ENCODE data around the gene ZBTB7C.

Gene ZBTB7C

DNA sequence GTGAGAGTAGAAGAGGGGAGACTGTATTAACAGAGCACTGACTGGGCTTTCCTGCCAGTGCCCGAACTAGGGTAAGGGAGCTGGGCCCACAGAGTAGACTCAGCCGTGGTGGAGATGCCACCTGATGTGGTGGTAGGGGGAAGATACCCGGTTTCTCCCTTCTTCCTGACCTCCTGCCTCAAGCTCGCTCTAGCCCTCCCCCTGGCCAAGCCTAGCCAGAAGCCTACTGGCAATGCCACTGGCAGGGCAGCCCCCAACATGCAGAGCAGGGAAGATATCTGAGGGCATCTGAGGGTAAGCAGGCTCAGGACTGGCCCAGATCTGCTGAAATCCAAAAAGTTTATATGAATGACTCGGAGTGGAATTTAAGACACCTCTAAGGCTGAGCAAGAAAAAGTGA is 316.1 kb downstream of the ZBTB7C start:
- no peaks in the 10 kb centered on the region for H3K36me3 ChIP-seq
- H3K27me3 ChIP-seq, result peaks cover 22% of the 10 kb centered on the region
- H3K4me3 ChIP-seq (ENCODE audit: low read depth in 1 of 2, low read length in 1 of 2), result no peak overlapping the region
- TF ChIP-seq, protein P1, sequence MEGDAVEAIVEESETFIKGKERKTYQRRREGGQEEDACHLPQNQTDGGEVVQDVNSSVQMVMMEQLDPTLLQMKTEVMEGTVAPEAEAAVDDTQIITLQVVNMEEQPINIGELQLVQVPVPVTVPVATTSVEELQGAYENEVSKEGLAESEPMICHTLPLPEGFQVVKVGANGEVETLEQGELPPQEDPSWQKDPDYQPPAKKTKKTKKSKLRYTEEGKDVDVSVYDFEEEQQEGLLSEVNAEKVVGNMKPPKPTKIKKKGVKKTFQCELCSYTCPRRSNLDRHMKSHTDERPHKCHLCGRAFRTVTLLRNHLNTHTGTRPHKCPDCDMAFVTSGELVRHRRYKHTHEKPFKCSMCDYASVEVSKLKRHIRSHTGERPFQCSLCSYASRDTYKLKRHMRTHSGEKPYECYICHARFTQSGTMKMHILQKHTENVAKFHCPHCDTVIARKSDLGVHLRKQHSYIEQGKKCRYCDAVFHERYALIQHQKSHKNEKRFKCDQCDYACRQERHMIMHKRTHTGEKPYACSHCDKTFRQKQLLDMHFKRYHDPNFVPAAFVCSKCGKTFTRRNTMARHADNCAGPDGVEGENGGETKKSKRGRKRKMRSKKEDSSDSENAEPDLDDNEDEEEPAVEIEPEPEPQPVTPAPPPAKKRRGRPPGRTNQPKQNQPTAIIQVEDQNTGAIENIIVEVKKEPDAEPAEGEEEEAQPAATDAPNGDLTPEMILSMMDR (IDR thresholded peaks at IDR 0.05), result no peak
- no peaks in the 10 kb centered on the region for H3K4me1 ChIP-seq (ENCODE audit: control insufficient read depth in 1 of 2, insufficient read depth in 1 of 2, low read depth in 1 of 2, low read length in 1 of 2)
- H3K9me3 ChIP-seq, result no peaks in the 10 kb centered on the region
- H3K27ac ChIP-seq, result no peak overlapping the region

DNA sequence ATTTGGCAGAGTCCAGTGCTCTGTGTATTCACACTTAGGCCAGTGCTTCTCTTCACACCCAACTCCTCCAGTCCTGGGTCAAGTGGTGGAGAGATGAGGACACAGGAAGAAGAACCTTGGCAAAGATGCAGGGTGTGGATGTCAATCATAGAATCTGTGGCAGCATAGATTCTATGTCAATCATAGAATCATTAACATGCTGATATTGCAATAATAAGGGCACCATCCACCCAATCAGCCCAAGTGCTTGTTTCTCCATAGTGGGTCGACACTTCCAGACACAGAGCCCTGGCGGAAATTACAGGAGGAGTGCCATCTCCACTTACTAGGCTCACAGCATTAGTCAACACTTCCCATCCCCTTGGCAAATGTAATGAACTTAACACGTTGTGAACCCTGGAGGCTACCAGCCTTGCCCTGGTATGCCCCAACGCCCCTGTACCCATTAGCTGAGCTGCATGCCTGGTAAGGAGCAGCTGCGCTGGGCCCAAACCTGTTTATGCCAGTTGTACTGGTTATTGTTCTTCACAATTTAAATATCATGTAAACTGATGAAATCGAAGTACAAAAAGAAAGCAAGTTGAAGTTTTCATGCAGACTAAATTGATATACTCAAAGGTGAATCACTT is 317.2 kb downstream of the ZBTB7C start:
- Histone ChIP-seq H3K27me3 (peaks cover 22% of the 10 kb centered on the region), H3K4me1 (ENCODE audit: control insufficient read depth in 1 of 2, insufficient read depth in 1 of 2, low read depth in 1 of 2, low read length in 1 of 2) (no peaks in the 10 kb centered on the region), H3K36me3 (no peaks in the 10 kb centered on the region), H3K9me3 (no peaks in the 10 kb centered on the region), H3K4me3 (ENCODE audit: low read depth in 1 of 2, low read length in 1 of 2) (no peak overlapping the region), H3K27ac (no peak overlapping the region)
- TF ChIP-seq, protein P1 (IDR thresholded peaks at IDR 0.05), result no peak

DNA sequence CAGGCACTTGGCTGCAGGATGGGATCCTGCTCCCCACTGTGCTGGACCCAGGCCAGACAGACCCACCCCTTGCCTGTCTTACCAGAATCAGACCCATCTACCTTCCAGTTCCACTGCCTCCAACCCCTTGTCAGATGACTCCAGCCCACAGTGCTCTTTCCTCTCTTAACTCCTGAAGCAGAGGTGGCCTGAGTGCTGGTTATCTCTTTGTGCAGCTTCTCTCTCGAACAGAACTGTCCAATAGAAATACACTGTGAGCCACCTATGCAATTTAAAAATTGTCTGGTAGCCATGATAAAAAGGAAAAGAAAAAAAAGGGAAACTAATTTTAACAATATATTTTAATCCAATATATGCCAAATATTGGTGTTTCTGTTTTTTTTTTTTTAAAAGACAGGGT is 318.5 kb downstream of the ZBTB7C start:
- no peaks in the 10 kb centered on the region for H3K9me3 ChIP-seq
- TF ChIP-seq, protein P1 (IDR thresholded peaks at IDR 0.05), result no peak
- H3K27ac ChIP-seq, result no peak overlapping the region
- no peaks in the 10 kb centered on the region for H3K4me1 ChIP-seq (ENCODE audit: control insufficient read depth in 1 of 2, insufficient read depth in 1 of 2, low read depth in 1 of 2, low read length in 1 of 2)
- no peaks in the 10 kb centered on the region for H3K36me3 ChIP-seq
- no peak overlapping the region for H3K4me3 ChIP-seq (ENCODE audit: low read depth in 1 of 2, low read length in 1 of 2)
- H3K27me3 ChIP-seq, result peaks cover 22% of the 10 kb centered on the region

DNA sequence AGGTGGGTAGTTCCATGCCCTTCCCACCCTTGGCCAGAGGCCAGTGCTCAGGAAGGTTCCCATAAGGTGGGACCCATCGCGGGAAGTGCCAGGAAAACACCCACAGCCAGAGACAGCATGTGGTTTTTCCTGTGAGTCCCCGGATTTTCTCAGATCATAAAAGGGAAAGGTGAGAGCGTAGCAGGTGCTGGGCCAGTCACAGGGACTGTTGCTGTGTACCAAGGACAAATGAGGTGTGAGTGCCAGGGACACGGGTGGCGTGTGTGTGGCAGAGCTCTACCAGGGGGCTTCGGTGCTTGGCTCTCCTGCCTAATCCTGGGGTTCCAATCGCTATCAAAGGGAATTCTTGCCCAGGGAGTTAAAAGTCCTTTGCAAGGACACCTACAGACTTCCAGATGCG is 319.2 kb downstream of the ZBTB7C start:
- Histone ChIP-seq H3K27ac (no peak overlapping the region), H3K36me3 (no peaks in the 10 kb centered on the region), H3K4me3 (ENCODE audit: low read depth in 1 of 2, low read length in 1 of 2) (no peak overlapping the region), H3K27me3 (peaks cover 18% of the 10 kb centered on the region), H3K4me1 (ENCODE audit: control insufficient read depth in 1 of 2, insufficient read depth in 1 of 2, low read depth in 1 of 2, low read length in 1 of 2) (no peaks in the 10 kb centered on the region), H3K9me3 (no peaks in the 10 kb centered on the region)
- TF ChIP-seq, protein P1 (IDR thresholded peaks at IDR 0.05), result no peak

DNA sequence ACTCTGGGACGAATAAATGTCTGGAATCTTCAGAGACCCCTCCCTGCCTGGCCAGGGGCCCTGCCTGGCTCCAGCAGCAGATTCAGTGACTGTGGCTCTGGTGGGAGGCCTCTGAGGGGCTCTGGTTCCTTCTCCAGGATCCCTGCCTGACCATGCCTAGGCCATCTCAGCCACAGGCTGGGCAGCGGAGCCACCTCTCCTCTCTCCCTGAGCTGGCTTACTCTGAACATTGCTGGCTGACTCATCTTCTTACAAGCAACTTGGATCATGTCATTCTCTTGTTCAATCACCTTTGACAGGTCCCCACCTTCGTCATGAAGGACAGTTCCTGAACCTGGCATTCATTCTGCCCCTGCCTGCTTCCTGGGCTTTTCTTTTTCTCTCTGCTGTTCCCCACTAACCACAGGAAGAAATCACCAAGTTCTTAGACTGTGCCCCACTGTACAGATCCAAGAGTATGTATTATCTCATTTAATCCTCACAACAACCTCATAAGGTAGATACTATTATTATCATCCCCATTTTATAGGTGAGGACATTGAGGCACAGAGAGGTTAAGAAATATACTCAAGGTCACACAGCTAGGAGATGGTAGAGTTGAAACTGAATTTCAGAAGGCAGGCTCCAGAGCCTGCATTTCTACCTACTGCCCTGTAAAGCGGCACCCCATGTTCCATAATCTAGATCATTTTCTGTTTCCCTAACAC is 323.2 kb downstream of the ZBTB7C start:
- Histone ChIP-seq H3K36me3 (no peaks in the 10 kb centered on the region), H3K9me3 (no peaks in the 10 kb centered on the region), H3K27me3 (no peaks in the 10 kb centered on the region), H3K27ac (no peak overlapping the region), H3K4me3 (ENCODE audit: low read depth in 1 of 2, low read length in 1 of 2) (no peak overlapping the region), H3K4me1 (ENCODE audit: control insufficient read depth in 1 of 2, insufficient read depth in 1 of 2, low read depth in 1 of 2, low read length in 1 of 2) (no peaks in the 10 kb centered on the region)
- TF ChIP-seq, protein P1 (IDR thresholded peaks at IDR 0.05), result no peak

Data from neutrophil (primary cell).